NCI-H2107 (cell line): ENCODE results near the gene SIX5.
"Not testable (repeated sequence)": the region's sequence is repeated elsewhere in the genome, so short reads cannot be mapped to it uniquely, and the experiment has no call there.

ENCODE experiments used
- DNase-seq: peaks from one replicate; lab custom pipeline; 2025; lab: John Stamatoyannopoulos, UW

SIX5 gene

DNA sequence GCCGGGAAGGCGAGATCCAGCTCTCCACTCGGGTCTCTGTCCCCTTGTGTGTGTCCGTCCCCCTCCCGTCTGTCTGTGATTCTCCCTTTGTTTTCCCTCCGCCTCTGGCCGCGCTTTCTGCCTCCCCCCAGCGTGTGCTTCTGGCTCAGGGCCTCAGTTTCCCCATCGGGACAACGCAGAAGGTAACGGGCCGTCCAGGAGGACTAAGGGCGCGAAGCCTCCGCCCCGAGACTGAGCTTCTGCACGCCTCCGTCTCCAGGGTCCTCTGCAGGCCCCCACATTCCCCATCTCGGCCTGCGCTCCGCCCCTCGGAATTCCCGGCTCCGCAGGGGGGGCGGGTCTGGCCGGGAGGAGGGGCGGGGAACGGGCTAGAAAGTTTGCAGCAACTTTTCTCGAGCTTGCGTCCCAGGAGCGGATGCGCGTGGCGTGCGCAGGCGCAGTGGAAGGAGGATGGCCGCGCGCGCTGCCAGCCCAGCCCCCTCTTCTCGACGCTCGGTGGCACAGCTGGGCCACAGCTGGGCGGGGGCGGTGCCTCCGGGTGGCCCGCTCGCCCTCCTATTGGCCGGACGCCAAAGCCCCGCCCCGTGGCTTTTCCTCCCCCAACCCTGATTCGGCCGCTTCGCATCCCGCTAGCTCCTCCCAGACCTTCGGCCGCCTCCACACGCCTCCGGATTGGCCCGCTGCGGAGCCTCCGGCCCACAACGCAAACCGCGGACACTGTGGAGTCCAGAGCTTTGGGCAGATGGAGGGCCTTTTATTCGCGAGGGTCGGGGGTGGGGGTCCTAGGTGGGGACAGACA lies at the start of gene SIX5:
Gene SIX5, minus strand, starts transcription at position 269 of the 799 bp plus-strand sequence. CDS start 408 bp downstream, outside the sequence.
- peak; percentile 88 for DNase-seq

DNA sequence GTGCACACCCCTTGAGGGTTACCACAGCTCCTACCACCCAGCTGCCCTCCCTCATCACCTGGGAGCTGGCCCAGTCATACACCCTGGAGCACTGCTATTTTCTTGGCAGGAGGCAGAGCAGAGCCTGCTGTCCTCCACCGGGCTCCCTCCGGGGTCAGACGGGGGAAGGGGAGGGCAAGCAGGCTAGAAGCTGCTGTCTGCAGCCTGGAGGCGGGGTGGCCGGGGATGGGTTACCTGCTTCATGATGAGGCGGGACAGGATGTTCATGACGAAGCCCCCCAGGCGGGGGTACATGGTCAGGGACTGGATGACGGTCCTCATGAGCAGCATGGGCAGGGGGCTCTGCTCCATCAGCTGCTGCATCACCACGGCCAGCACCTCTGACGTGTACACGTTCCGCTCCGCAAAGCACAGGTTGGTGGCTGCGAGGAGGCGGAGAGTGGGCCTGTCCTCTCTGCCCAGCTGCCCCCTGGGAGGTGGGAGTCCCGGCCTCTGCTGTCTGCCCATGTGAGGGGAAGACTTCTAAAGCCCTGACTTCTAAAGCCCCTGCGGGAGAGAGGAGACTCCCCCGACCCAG lies 48.8 kb upstream of the SIX5 start:
- DNase-seq, result no peak

DNA sequence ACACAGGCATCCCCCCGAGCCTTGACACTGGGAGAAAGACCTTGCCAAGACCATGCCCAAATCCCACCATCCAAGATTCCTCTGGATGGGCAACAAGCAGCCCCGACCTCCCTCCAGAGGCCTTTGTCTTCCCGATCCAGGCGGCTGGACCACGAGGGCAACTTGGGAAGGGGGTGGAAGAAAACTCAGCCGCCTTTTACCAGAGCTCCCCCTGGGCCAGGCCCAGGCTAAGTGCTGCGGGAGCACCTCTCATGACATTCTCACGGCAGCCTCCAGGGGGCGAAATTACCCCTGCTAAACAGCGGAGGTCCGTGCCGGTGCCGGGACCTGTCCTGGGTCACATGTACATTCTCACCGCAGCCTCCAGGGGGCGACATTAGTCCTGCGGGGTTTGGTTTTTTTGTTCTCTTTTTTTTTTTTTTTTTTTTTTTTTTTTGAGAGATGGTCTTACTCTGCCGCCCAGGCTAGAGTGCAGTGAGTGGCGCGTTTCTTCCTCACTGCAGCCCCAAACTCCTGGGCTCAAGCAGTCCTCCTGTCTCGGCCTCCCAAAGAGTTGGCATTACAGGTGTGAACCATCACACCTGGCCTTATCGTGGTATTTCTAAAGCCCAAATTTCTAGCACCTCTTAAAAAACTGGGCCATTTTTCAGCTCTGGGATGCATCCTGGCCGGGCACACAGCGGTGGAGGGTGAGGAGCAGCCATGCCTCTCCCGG lies 48.1 kb upstream of the SIX5 start:
- peak; percentile 89 for DNase-seq

DNA sequence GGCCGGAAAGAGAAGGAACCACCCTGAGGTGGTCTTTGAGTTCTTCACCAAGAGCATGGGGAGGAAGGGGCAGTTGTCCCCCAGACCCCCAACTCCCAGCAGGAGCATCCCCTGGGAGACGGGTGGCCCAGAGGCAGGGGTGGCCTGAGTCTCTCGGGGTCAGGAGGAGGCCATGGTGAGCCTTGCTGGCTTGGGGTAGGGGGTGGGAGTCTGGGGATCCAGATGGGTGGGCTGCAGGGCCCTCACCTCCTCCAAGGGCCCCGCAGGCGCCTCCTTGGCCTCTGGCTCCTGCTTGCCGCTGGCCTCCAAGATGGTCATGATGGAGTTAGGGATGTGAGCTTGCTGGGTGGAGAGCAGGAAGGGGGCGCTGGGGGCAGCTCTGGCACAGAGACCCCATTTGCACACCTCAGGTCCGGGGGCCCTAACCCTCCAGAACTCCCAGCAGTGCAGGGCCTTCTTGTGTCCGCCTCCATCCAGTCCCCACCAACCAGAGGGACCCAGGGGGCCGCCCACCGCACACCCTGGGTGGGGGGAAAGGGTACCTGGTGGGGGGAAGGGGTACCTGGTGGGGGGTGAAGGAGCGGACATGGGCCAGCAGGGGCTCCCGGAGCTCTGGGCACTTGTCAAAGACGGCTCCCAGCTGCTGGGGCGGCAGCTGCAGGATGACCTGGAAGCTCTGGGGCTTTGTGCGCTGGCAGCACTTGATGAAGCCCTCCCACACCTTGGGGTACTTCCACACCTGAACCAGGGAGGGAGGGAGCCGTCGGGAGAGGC lies 47.4 kb upstream of the SIX5 start:
- no peak for DNase-seq

DNA sequence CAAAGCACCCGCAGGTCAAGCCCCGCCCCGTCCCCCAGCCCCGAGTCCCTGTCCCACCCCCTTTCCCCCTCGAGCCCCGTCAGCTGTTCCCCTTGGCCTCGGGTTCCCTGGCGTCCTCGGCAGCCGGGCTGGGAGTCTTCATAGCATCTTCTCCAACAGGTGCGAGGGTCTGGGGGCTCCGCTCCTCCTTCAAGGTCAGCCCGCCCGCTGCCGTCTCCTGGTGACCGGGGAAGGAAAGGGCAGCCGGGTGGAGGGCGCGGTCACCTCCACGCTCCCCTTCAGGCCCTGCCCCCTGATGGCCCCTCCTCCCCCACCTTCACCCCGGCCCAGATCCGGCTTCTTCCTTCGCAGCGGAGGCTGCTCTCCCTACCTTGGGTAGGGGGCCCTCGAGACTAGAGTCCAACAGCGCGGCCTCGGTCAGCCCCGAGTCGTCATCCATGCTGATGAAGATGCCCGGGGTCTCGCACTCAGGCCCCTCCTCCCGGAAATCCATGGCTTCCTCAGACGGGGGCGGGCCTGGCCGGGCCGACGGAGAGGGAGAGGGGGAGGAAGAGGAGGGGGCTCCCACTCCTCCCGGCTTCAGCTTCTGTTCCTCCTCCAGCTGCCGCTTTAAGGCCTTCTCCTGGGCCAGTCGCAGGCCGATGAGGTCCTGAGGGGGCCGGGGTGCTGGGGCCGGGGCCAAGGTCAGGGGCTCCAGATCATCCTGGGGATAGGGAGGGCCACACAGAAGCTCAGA lies 46.6 kb upstream of the SIX5 start:
- DNase-seq, result no peak

DNA sequence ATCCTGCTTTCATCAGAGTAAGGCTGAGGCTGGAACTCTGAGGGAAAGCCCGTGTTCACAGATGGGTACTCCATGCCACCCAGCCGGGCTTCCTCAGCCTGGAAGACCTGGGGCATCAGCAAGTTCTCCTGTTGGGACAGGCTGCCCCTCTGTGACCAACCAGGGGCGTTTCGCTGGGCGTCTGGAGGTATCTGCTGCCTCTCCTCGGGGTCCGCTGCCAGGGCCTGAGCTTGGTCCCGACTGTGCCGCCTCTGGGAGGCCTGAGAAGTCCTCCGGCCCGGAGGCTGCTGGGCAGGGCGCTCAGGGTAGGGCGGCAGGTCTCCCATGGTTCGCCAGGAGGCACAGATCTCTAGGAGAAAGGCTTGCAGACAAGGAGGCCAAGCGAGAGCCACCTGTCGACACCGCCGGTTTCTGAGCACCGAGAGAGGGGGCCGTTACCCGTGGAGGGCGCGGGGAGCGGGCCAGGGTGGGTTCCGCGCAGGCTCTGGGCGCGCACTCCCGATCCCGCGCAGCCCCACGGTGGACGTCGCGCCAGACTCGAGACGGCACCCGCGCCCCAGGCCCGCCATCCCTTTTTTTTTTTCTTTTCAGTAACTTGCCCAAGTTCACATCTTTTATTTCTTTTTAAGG lies 45.9 kb upstream of the SIX5 start, which contains the start of gene RSPH6A:
Gene RSPH6A, minus strand, starts transcription at position 458 of the 630 bp plus-strand sequence. Its CDS starts 132 bp downstream, at position 326.
- no peak for DNase-seq

DNA sequence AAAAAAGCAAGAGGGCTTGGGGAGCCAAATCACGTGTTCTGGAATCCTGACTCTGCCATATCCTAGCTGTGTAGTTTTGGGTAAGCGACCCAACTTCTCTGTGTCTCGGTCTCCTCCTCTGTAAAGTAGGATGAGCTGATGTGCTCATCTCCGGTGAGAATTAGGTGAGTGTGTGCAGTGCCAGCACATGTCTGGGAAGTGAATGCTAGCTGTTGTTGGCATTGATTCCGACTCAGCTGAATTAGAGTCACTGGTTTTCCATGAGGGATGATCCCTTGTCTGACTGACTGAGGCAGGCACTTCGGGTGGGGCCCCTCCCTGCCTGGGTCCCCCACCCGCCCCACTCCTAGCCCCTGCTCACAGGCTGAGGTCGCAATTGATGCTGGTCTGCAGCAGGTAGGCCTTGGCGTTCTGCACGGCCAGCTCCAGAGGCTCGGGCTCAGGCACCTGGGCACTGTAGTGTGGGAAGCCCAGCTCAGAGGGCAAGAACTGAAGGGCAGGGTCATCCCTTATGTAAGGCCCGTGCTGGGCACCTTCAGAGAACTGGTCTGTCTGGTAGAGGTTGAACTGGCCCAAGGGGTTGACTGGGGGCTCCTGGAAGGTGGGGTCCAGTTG lies 45.2 kb upstream of the SIX5 start:
- DNase-seq, result no peak

DNA sequence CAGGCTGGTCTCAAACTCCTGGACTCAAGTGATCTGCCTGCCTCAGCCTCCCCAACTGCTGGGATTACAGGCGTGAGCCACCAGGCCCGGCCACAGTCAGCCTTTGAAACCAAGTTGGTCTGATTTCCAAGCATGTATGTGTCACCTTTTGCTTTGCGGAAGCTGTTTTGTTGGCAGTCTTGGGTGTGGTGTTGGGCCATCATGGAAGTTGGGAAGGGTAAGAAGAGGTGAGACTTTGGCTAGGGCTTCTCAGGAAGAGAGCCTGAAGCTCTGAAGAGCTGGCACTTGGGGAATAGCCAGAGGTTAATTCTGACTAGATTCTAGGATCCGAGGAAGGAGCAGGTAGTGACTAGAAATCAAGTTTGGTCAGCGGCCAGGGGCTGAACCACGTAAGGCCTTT lies 43.2 kb upstream of the SIX5 start:
- no peak for DNase-seq

DNA sequence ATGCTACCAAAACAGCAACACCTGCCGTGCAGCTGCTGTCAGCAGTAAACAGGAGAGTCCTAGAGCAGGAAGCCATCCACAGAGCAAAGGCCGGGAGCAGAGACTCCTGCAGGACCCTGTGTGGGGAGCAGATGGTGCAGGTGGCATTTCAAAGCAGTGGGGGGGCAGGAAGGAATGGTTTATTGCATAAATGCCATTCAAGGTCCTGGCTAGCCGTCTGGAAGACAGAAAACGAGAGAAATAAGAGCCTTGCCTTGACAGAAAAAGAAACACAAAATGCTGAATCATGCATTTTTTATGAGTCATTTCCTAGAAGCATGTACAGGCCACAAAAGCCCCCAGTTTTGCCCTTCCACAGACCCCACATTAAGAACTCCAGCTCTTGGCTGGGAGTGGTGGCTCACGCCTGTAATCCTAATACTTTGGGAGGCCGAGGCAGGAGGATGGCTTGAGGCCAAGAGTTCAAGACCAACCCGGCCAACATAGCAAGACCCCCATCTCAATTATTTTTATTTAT lies 40.6 kb upstream of the SIX5 start:
- DNase-seq, result peak; percentile 59

DNA sequence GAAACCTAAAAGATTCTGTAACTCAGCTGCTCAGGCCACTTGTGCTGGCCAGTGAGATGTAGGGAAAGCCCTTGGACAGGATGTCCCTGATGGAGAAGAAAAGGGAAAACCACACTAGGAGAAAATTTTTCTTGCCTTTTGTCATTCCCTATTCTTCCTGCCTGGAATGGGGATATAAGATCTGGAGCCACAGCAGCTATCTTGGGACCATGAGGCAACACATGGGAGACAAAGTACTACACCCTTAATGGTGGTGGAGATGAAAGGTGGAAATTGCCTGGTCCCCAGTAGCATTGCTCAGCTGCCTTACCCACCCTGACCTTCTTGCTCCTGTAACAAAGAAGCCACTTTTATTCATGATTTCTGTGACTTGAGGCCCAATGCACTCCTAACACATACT lies 36.7 kb upstream of the SIX5 start:
- DNase-seq, result no peak

DNA sequence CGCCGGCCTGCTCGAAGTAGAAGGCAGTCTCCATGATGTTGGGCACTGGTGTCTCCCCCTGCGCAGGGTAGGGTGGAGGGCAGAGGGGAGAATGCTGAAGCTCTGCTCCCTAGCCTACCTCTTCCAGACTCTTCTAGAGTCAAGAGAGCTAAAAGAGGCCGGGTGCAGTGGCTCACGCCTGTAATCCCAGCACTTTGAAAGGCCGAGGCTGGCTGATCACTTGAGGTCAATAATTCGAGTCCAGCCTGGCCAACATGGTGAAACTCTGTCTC lies 35.8 kb upstream of the SIX5 start:
- DNase-seq, result no peak

DNA sequence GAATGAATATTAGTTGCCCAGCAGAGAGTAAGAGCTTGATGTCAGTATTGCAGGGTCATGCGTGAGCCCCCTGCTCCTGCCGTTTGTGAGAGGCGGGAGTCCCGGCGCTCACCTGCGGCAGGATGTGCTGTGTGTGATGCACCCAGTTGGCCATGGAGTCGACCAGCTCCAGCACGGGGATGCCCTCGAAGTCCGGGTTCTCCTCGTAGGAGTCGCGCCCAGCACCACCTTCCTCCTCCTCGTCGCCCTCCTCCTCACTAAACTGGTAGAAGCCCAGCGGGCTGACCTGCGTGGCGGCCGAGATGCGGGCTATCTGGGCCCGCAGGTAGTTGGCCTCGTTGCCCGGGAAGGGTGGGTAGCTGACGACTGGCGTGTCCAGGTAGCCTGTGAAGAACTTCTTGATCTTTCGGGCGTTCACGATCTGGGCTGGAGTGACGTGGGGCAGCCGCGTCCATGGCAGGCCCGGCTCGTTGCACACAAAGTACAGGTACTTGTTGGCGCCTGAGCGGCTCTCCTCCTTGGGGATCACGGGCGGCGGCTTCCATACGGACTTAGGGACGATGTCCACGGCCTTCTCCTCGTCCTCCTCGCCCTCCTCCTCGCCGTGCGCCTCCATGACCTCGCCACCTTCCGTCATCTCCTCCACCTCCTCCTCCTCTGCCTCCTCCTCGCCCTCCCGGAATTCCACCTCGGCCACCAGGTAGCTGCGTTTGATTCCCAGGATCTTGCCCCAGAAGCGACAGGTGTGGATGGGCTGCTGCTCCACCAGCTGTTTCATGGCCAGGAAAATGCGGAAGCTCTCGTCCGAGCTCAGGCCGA lies 35.3 kb upstream of the SIX5 start:
- no peak for DNase-seq

DNA sequence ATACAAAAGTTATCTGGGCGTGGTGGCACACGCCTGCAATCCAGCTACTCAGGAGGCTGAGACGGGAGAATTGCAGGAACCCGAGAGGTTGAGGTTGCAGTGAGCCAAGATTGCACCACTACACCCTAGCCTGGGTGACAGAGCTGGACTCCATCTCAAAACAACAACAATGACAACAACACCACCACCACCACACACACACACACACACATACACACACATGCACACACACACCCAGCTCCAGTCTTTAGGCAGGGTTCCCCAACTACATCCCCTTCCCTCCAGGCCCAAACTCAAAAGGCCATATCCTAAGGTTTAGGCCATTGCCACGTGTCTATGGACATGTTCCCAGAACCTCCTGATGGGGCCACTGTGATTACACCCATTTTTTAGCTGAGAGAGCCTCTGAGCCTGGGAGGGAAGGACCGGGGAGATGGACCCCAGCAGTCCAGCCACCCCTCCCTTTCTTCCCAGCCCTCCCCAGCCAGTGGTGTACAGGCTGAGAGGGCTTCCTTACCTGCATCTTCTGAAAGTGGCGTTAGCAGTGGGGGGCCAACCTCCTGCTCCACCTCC lies 32.6 kb upstream of the SIX5 start:
- no peak for DNase-seq

DNA sequence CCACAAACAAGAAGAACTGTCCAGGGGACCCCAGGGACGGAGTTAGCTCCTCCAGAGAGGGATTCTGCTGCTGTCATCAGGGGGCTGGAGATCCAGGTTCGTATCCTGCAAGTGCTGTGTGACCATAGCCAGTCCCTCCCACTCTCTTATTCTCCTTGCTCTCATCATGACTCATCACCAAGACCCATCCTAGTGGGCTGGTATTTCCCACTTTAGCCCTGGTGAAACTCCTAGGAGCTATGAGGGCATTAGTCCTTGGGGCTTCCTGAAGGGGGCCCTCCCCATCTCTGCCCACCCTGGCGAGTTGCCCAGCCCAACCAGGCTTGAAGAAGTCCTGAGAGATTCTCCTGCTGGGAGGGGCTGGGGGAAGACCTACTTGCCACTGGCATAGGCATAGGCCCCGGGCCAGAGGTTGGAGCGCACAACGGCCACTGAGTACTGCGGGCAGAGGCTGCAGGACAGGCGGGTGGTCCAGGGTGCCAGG lies 31.1 kb upstream of the SIX5 start:
- no peak for DNase-seq

DNA sequence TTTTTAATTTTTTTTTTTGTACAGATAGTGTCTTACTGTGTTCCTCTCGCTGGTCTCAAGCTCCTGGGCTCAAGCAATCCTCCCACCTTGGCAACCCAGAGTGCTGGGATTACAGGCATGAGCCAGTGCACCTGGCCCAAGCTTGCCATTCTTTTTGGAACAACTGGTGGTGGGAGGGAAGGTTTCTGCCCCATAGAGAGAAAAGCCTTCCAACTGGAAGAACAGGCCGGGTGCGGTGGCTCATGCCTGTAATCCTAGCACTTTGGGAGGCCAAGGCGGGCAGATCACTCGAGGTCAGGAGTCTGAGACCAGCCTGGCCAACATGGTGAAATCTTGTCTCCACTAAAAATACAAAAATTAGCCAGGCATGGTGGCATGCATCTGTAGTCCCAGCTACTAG lies 30.5 kb upstream of the SIX5 start:
- DNase-seq, result not testable (repeated sequence)

DNA sequence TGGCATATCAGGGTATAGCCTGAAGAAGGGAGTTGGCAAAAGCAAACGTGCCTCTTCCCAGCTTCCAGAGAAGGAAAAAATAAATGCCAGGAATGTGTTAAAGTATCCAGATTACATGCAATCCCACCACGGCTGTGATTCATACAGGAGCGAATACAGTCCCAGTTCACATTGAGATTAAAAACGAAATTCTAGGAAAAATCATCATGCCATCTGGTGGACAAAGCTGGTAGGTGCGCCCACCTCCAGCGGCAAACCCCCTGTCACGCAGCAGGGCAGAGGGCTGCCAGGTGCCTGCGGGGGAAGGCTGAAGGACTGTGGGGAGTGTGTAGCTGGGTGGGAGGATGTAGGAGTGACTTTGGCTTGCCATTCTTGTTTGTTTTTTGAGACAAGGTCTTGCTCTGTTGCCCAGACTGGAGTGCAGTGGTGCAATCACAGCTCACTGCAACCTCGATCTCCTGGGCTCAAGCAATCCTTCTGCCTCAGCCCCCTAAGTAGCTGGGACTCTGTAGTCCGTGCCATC lies 30.0 kb upstream of the SIX5 start:
- DNase-seq, result peak; percentile 42

DNA sequence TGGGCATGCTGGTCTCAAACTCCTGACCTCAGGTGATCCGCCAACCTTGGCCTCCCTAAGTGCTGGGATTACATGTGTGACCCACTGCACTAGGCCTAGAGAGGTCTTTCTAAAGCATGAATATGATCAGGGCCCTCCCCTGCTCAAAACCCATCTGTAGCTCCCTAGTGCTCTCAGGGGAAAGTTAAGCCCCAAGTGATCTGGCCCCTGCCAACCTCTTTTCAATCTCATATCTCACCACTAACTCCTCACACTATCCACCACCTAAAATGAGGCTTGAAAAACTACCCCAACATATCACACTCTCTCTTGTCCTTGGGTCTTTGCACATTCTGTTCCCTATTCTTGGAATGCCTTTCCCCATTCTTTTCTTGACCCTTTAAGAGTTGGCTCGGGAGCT lies 25.6 kb upstream of the SIX5 start:
- no peak for DNase-seq

DNA sequence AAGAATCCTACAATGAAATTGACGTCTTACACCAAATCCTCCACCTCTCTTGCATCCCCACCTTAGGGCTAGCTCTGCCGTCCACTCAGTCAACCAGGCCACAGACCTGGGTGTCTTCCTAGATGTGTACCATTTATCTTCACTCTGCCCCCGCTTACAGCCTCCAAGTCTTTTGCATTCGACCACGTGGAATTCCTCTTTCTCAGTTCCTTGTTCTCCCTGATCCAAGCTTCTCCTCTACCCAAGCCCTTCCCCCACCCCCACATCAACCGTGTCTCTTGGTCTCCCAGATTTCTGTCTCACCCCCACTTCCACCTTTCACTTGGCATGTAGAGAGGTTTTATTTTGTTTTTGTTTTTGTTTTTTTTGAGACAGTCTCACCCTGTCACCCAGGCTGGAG lies 24.8 kb upstream of the SIX5 start:
- no peak for DNase-seq

DNA sequence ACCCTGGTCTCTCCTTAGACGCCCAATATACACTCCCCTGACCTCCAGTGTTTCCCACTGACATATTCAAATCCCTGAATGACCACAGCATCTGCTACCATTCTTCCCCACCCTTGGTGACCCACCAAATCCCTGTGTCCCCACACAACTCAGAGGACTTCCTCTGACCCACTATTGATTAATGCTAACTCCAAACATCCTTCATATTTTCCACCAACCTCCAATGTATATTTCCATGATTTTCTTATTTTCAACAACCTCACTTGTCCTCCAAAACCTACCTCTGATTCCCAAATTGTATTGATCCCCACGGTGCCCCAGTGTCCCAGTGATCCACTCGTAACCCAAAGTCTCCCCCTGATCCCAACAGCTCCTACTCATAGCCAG lies 24.1 kb upstream of the SIX5 start:
- DNase-seq, result no peak
